HCT116 (cell line): Measurements from ENCODE around the gene TLK2. TPM values are rescaled to one million over a fixed set of nuclear protein-coding genes. Genes with fewer than 3 reads are reported as not detected.

Experiments
- ATAC-seq: fragments of 200-7000 bp; cut with Tn5 transposase; 2 replicates; pipeline ENCODE4 v1.9.1; 2020; ENCODE audit warnings: mild to moderate bottlenecking, moderate library complexity
- BruUV-seq: library from RNA; stranded (reverse); fragments of 400-500 nt; replicated peaks from 2 replicates; lab custom pipeline; 2021; lab: Mats Ljungman, UMichigan
- CTCF ChIA-PET: fragments of 300-600 bp; sonication (Branson Sonifier 250); formaldehyde crosslinking; loops from one replicate; lab custom pipeline; 2021; ENCODE audit warnings: antibody characterized with exemption; lab: Charles Lee
- POLR2A ChIA-PET: fragments of 300-600, 350-600 bp; sonication (Branson Sonifier 250); formaldehyde crosslinking; loops from one replicate; lab custom pipeline; 2021; ENCODE audit warnings: antibody characterized with exemption; lab: Charles Lee
- RAD21 ChIA-PET, 2 experiments: fragments of 300-600 bp; sonication (Branson Sonifier 250); formaldehyde crosslinking; loops; one replicate each; lab custom pipeline; 2023; ENCODE audit warnings: low total read pairs in 2 of 2; ENCODE audit not compliant: uncharacterized antibody in 2 of 2, unreplicated experiment in 2 of 2, low non-redundant PET in 1 of 2; lab: Charles Lee
- DNase-seq: peaks from one replicate; pipeline ENCODE4 v3.0.0-alpha.2; 2010; ENCODE audit warnings: low read depth, low spot score
- H2AFZ ChIP-seq: fragments of 200-600 bp; shearing (Covaris generic), sonication (generic); 2 replicates; pipeline ENCODE4 v1.6.1; 2017; ENCODE audit warnings: low read depth, mixed run types, mixed read lengths, antibody characterized with exemption, low read length; ENCODE audit not compliant: poor library complexity, severe bottlenecking
- H3K27ac ChIP-seq: 2 replicates; pipeline ENCODE4 v1.5.1; 2012; ENCODE audit warnings: low read depth, low read length
- H3K27me3 ChIP-seq: fragments of 200-600 bp; sonication (generic); 2 replicates; pipeline ENCODE4 v1.6.1; 2016; ENCODE audit warnings: mixed run types, low read length, mixed read lengths; ENCODE audit not compliant: insufficient read depth
- H3K36me3 ChIP-seq, 2 experiments: fragments of 200-500 bp in 1 of 2; fragments of 200-600 bp in 1 of 2; sonication (Bioruptor generic) in 1 of 2; sonication (generic) in 1 of 2; 2 replicates each; pipeline versions ENCODE4 v1.5.1 to v1.6.1; 2014 to 2016; ENCODE audit warnings: low read length in 2 of 2, inconsistent platforms in 1 of 2, mixed read lengths in 1 of 2, mixed run types in 1 of 2; ENCODE audit not compliant: insufficient read depth in 2 of 2, control insufficient read depth in 1 of 2
- H3K4me1 ChIP-seq, 2 experiments: fragments of 200-600 bp in 1 of 2; sonication (generic) in 1 of 2; 2 replicates each; pipeline versions ENCODE4 v1.5.1 to v1.6.1; 2012 to 2017; ENCODE audit warnings: low read length in 2 of 2, inconsistent platforms in 1 of 2, mild to moderate bottlenecking in 1 of 2, mixed read lengths in 1 of 2, mixed run types in 1 of 2, moderate library complexity in 1 of 2; ENCODE audit not compliant: insufficient read depth in 2 of 2, control insufficient read depth in 1 of 2
- H3K4me2 ChIP-seq: fragments of 200-600 bp; sonication (generic); 2 replicates; pipeline ENCODE4 v1.6.1; 2017; ENCODE audit warnings: mixed run types, low read length, mixed read lengths
- H3K4me3 ChIP-seq, 2 experiments: fragments of 200-600 bp in 1 of 2; sonication (generic) in 1 of 2; replicated peaks in 1 of 2; 2 replicates each; pipeline ENCODE4 v1.5.1; 2011 to 2016; ENCODE audit warnings: low read length in 2 of 2, control low read depth in 1 of 2, low read depth in 1 of 2, mild to moderate bottlenecking in 1 of 2, mixed read lengths in 1 of 2, mixed run types in 1 of 2
- H3K79me2 ChIP-seq: fragments of 200-600 bp; sonication (generic); 2 replicates; pipeline ENCODE4 v1.6.1; 2017; ENCODE audit warnings: mild to moderate bottlenecking, mixed run types, low read length, moderate library complexity, mixed read lengths; ENCODE audit not compliant: insufficient read depth
- H3K9ac ChIP-seq: fragments of 200-600 bp; sonication (generic); 2 replicates; pipeline ENCODE4 v1.6.1; 2016; ENCODE audit warnings: low read length, mixed read lengths
- H3K9me2 ChIP-seq: fragments of 200-600 bp; sonication (generic), shearing (Covaris generic); 2 replicates; pipeline ENCODE4 v1.6.1; 2017; ENCODE audit warnings: mixed run types, mild to moderate bottlenecking, moderate library complexity; ENCODE audit not compliant: insufficient read depth
- H3K9me3 ChIP-seq, 2 experiments: fragments of 200-500 bp in 1 of 2; fragments of 200-600 bp in 1 of 2; sonication (Bioruptor generic) in 1 of 2; sonication (generic) in 1 of 2; 2 replicates each; pipeline ENCODE4 v1.6.1; 2014 to 2017; ENCODE audit warnings: low read length in 2 of 2, mixed read lengths in 2 of 2, inconsistent platforms in 1 of 2, low read depth in 1 of 2, mild to moderate bottlenecking in 1 of 2, mixed run types in 1 of 2, moderate library complexity in 1 of 2; ENCODE audit not compliant: control insufficient read depth in 1 of 2, insufficient read depth in 1 of 2
- H4K20me1 ChIP-seq: fragments of 200-600 bp; sonication (generic), shearing (Covaris generic); 2 replicates; pipeline ENCODE4 v1.6.1; 2017; ENCODE audit warnings: mixed run types, mild to moderate bottlenecking, moderate library complexity; ENCODE audit not compliant: insufficient read depth
- ATF3 ChIP-seq: IDR thresholded peaks from 2 replicates; pipeline ENCODE4 v1.6.1; 2012
- CBX3 ChIP-seq: IDR thresholded peaks from 2 replicates; pipeline ENCODE4 v1.6.1; 2012; ENCODE audit warnings: low read depth
- CEBPB ChIP-seq: IDR thresholded peaks from 2 replicates; pipeline ENCODE4 v1.6.1; 2012; ENCODE audit warnings: low read depth
- CTCF ChIP-seq, 3 experiments: fragments of 200-600 bp in 1 of 3; sonication (generic) in 1 of 3; IDR thresholded peaks in 2 of 3; conservative IDR thresholded peaks in 1 of 3; 2 replicates each; pipeline ENCODE4 v1.5.1; 2012 to 2017; ENCODE audit warnings: low read depth in 2 of 3, low read length in 2 of 3, antibody characterized with exemption in 1 of 3, borderline replicate concordance in 1 of 3, control low read depth in 1 of 3, mild to moderate bottlenecking in 1 of 3, mixed read lengths in 1 of 3, mixed run types in 1 of 3, moderate library complexity in 1 of 3; ENCODE audit not compliant: insufficient read depth in 1 of 3
- EGR1 ChIP-seq: IDR thresholded peaks from 2 replicates; pipeline ENCODE4 v1.6.1; 2012; ENCODE audit warnings: low read depth
- ELF1 ChIP-seq: IDR thresholded peaks from 2 replicates; pipeline ENCODE4 v1.6.1; 2012; ENCODE audit warnings: low read depth, borderline replicate concordance
- EZH2 ChIP-seq: fragments of 200-600 bp; sonication (generic); IDR thresholded peaks from 2 replicates; pipeline ENCODE4 v1.6.1; 2017; ENCODE audit warnings: antibody characterized with exemption, mixed run types
- EZH2phosphoT487 ChIP-seq: fragments of 200-600 bp; IDR thresholded peaks from 2 replicates; pipeline ENCODE4 v1.6.1; 2018; ENCODE audit warnings: antibody characterized with exemption, borderline replicate concordance
- FOSL1 ChIP-seq: IDR thresholded peaks from 2 replicates; pipeline ENCODE4 v1.6.1; 2012; ENCODE audit warnings: low read depth
- JUND ChIP-seq: IDR thresholded peaks from 2 replicates; pipeline ENCODE4 v1.6.1; 2012
- POLR2AphosphoS5 ChIP-seq: IDR thresholded peaks from 2 replicates; pipeline ENCODE4 v1.6.1; 2011; ENCODE audit warnings: mild to moderate bottlenecking, low read depth, low read length, moderate library complexity
- REST ChIP-seq: IDR thresholded peaks from 2 replicates; pipeline ENCODE4 v1.6.1; 2012; ENCODE audit warnings: low read depth
- SIN3A ChIP-seq: IDR thresholded peaks from 2 replicates; pipeline ENCODE4 v1.6.1; 2012; ENCODE audit warnings: low read depth
- SP1 ChIP-seq: IDR thresholded peaks from 2 replicates; pipeline ENCODE4 v1.6.1; 2012; ENCODE audit warnings: low read depth
- SRF ChIP-seq: IDR thresholded peaks from 2 replicates; pipeline ENCODE4 v1.6.1; 2012; ENCODE audit warnings: low read depth
- YY1 ChIP-seq: IDR thresholded peaks from 2 replicates; pipeline ENCODE4 v1.6.1; 2011; ENCODE audit warnings: low read length, low read depth, moderate library complexity, mild to moderate bottlenecking; ENCODE audit not compliant: insufficient replicate concordance; ENCODE audit errors: extremely low read depth
- ZBTB33 ChIP-seq: IDR thresholded peaks from 2 replicates; pipeline ENCODE4 v1.6.1; 2011; ENCODE audit warnings: mild to moderate bottlenecking, low read length, moderate library complexity; ENCODE audit not compliant: insufficient replicate concordance; ENCODE audit errors: extremely low read depth
- intact Hi-C: fragments of 100-400 bp; cut with micrococcal nuclease; formaldehyde crosslinking; loops from 2 replicates; pipeline ENCODE4 v1.10.0; 2022
- total RNA-seq: library from RNA; stranded (reverse); gene quantifications from one replicate; pipeline ENCODE4 v1.2.1, GENCODE V29; 2021; ENCODE audit not compliant: unreplicated experiment

TLK2 gene
- total RNA-seq, 1 experiment from 2014 or later, result 56.6 TPM

GRCh38 chr17:62599964-62600657 lies 121.5 kb downstream of the TLK2 start:
- Histone ChIP-seq H3K4me1 (no peaks in the 10 kb centered on the region), H3K4me3 (no peak overlapping the region), H3K36me3 (peaks cover 18 to 26% of the 10 kb centered on the region in 2 experiments; a peak in 3 of 4 replicates), H3K9me3 (no peaks in the 10 kb centered on the region), H3K9me2 (no peaks in the 10 kb centered on the region), H4K20me1 (no peaks in the 10 kb centered on the region), H2AFZ (no peak overlapping the region), H3K79me2 (no peaks in the 10 kb centered on the region), H3K4me2 (no peak overlapping the region), H3K27ac (no peak overlapping the region), H3K27me3 (no peaks in the 10 kb centered on the region), H3K9ac (no peak overlapping the region)
- no peak for DNase-seq
- RAD21 ChIA-PET, result no interaction called here
- no TSS peak for BruUV-seq
- POLR2A ChIA-PET, result no interaction called here
- TF ChIP-seq EGR1 (no peak), ZBTB33 (no peak), EZH2phosphoT487 (no peak), JUND (no peak), REST (no peak), SIN3A (no peak), CEBPB (no peak), SP1 (no peak), CBX3 (no peak), SRF (no peak), ELF1 (no peak), FOSL1 (no peak), CTCF (IDR thresholded peaks at IDR 0.05 in 2 of 3, conservative IDR thresholded peaks at IDR 0.05 in 1 of 3; ENCODE audit: borderline replicate concordance in 1 of 3, insufficient read depth in 1 of 3, low read depth in 2 of 3, low read length in 2 of 3) (no peak), EZH2 (no peak), ATF3 (no peak), POLR2AphosphoS5 (no peak), YY1 (no peak)
- CTCF ChIA-PET, result interaction anchor here (0.7 kb wide), 1 partner anchor 47 kb away, joined by 3 read pairs; no protein-coding TSS in a partner anchor
- ATAC-seq, result no peak
- intact Hi-C loops, result loop anchor here (10.0 kb wide), 1 partner anchor 175 kb away; the partner anchor contains the start of gene METTL2A
